Amniotic epithelial cell (primary cell): ENCODE results near the gene HES3.

Experiments used
- DNase-seq: peaks from one replicate; pipeline ENCODE4 v3.0.0-alpha.2; 2010; ENCODE audit warnings: low read depth

Gene HES3

DNA sequence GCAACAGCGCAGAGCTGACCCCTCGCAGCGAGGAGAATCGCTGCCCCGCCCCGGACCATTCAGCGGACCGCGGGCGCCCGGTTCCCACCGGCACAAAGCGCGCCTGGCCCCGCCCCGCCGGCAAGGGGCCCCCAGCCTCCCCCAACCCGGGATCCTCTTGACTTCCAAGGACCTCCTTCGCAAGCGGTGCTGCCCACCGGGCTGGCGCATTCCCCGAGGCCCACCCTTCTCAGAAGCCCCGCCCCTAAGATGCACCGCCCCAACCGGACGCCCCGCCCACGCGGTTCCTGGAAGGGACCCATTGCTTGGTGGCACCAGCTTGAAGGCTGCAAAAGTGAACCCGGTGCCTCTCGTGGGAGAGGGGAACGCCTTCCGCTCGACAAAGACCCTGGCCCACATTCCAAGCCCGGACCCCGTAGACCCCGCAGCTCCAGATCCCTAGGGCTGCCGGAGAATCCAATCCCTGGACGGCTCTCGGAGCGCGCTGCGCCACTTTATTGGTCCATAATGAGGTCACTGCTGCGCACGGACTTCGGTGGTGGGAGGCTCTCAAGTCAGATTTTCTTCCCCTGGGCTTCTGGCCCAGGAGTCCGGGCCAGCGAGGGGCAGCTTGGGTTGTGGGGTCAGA, 2.0 kb downstream of the HES3 start:
- no peak for DNase-seq

DNA sequence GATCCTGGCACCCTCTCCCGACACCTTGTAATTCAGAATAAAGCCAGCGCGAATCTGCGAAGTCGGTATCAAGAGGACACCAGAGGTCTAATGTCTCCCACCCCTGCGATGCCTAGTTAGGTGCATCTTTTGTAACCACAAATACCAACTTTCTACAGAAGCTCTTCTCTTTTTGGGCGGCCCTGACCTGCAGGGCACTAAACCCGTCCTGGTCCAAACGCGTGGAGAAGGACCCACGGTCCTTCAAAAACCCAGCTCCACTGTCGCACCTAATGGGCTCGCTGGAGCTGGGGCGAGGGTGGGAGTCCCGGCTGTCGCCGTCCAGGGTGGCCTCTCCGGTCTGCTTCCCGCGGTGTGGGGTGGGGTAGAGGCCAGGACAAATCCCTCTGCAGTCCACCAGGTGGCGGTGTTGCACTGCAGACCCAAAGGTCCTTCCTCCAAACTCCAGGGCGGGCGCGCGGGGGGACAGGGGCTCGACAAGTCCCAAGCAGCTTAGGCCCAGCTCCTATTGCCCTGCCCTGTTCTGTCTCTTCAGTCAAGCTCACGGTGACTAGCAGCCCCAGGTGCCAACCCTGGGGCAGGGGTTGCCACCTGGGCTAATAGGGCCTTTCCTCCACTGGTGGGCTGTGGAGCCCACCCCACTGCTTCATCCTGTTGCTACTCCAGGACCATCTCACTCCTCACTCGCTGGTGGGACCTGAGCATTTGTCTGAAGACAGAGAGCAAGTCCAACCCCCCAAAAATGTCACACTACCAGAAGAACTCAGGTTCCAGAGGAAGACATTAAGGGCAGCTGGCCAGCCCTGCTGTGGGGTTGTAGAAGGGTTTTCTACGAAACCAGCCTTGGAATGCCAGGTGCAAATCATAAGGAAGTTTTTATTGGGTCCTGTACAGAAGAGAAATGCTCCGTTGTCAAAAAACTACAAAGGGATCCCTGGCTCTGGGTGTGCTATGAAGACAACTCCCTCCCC, 2.8 kb downstream of the HES3 start:
- peak; percentile 42 for DNase-seq

DNA sequence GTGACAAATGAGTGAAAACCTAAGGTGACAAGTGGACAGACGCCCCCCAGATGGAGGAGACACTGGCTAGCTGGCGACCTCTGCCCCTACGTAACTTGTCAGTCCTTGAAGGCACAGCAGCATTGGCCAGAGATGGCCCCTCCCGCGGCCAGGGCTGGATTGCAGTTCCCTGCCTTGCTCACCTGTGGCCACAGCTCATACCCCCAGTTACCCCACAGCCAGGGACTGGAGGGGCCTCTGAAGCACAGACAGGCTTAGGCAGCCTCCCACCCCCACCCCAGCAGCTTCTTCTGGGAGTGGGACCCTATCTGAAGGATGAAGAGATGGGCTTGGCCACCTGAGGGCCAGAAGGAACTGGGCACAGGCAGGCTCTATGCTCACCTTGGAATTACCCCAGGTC, 3.7 kb downstream of the HES3 start:
- no peak for DNase-seq

DNA sequence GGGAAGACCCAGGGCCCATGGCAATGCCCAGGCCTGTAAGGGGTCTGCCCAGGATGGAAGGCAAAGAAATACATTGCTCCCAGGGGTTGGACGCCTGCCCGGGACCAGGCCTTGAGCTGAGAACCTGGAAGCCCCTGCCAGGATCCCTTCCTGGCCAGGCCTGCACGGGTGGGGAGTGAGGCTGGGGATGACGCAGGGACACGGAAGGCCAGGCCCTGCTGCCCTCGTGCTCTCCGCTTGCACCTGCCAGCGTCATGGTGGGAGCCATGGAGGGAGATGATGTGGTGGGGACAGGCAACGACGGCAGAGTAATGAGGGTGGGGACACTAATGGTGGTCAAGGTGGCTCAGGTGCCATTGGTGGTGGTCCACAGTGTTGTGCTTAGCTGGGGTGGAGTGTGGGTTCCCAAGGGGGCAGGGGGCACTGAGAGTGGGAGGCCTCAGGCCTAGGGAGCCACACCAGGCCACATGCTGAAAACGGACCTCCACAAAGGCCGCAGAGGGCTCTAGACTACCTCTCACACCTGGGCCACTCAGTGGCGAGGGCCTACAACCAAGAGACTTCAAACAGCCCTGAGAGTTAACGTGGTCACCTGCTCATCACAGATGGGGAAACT, 4.3 kb downstream of the HES3 start:
- DNase-seq = no peak

DNA sequence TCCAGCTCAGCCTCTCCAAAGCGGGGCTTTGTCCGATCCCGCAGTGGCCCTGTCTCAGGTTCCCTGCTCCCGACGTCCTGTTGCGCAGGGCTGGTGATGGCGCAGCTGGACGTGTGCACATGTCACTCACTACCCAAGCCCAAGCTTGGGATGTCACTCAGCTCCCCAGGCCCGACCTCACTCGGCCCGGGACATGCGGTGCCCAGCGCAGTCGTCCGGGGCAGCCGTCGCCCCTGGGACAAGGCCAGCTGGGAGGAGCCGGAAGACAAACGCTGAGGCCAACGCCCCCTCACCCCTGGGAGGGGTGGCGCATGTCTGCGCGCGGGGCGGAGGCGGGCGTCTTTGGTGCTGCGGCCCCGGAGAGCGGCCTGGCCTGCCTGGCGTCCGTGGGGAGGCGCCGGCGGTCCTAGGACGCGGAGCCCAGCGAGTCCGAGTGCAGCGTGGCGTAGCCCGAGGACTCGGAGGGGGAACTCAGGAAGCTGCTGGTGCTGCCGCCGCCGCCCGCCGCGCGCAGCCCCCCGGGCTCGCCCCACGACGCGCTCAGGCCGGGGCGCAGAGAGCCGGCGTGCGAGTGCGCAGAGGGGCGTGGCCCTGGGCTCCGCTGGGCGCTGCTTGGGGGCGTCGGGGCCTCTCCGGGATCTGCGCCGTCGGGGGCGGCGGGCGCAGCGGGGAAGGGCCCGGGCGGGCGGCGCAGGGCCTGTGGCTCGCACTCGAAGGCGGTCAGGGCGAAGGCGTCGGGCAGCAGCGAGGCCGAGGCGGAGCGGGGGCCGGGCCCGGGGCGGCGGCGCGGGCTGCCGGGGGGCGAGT, 5.2 kb downstream of the HES3 start:
- DNase-seq = peak; percentile 17

DNA sequence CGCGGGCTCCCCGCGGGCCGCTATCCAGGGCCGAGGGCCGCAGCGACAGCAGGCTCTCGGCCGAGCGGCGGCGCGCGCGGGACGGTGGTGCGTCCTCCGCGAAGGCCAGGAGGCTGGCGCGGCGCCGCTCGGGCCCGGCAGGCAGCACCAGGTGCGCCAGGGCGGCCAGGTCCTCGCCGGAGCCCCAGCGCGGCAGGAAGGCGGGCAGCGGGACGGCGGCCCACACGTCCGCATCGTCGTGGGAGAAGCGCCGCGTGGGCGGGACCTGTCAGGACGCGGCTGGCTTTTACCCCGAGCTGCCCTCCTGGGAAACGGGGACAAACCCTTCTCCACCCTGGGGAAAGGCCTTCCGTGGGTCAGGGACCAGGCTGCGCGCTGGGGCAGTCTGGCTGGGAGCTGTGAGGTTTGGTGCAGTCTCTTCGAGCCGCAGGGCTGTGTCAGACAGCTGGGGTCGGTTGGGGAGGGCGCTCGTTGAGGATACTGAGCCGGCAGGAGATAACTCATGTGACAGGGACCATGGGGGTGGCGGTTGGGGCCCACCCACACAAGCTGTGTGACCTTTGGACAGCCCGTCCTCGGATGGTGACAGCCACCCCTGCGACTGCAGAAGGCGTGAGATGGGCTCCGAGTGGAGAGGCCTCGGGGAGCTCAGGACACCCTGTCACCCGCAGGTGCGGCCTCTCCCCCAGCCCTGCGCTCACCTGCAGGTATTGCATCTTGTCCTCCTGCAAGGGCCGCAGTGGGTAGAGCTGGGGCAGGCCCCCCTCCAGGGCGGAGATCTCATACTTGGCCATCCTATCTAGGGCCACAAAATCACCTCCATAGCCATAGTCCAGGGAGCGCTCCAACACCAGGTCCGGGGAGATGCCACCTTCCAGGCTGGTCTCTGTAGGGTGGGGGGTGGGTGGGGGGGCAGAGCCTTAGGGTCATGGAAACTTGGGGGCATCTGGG, 6.0 kb downstream of the HES3 start:
- no peak for DNase-seq

DNA sequence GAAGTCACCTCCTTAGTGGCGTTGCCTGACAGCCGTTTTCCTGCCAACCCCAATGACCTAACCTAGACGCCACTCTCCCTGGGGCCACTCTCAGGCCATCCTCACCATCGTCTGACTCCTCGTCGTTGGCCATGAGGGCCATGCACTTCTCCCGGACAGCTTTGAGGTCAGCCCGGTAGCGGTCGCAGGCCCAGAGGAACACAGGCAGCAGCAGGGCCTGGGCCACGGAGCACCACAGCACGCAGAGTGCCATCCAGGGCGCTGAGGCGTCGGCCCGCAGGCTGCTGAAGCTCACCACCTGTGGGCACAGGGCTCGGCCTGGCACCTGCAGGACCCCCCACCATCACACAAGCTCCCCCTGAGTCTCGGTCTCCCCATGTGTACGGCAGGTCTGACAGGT, 7.3 kb downstream of the HES3 start:
- no peak for DNase-seq

DNA sequence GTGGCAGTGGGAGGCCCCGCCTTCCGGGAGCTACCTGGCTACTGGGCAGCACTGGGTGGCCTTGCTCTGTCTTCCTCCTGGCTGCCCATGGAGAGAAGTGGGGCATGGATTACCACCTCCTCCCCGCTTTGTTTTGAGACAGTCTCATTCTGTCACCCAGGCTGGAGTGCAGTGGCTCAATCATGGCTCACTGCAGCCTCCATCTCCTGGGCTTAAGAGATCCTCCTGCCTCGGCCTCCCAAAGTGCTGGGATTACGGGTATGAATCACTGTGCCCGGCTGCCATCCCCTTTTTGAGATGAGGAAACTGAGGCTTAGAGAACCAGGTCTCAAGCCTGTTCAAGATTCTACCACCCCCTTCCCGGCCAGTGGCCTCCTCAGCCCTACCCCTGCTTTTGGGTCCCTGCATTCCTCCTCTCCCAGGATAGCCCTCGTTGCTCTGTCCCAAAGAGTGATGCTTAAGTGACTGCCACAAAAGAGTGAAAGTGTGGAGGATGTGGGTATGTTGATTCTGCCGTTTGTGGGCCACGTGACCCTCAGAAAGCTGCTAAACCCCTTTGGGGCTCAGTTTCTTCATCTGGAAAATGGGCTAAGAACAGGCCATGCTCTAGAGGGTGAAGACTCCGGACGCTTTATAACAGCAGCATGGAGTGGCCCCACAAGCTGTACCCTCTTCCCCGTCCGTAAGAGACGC, 7.8 kb downstream of the HES3 start:
- no peak for DNase-seq

DNA sequence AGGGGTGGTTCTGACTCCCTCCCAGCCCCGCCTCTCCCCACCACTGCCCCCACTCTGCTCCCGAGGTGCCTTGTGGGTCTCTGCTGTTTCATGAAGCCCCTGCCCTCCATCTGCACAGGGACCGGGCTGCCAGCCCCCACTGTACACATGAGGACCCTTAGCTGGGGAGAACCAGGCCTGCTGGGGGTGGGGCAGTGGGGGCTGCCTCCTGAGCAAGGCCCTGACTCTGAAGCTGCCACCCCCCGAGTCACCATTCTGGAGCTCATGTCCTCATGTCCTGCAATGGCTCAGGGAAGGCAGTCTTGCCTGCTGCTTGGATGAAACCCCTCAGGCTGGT, 8.4 kb downstream of the HES3 start:
- DNase-seq = no peak

DNA sequence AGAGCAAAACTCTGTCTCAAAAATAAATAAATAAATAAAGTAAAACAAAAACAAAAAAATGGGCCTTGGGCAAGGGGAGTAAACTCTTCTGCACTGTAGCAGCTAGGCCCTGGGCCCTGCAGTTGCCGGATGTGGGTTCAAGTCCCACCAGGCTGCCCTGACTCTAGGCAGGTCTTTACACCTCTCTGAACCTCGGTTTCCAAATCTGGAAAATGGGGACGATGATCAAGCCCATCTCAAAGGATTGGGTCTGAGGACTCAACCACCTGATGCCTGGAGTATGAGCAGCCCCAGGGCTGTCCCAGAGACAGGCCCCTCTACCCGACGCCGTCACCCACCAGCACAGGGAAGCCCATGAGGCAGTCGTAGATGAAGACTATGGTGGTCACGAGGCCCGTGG, 9.4 kb downstream of the HES3 start:
- DNase-seq = no peak

DNA sequence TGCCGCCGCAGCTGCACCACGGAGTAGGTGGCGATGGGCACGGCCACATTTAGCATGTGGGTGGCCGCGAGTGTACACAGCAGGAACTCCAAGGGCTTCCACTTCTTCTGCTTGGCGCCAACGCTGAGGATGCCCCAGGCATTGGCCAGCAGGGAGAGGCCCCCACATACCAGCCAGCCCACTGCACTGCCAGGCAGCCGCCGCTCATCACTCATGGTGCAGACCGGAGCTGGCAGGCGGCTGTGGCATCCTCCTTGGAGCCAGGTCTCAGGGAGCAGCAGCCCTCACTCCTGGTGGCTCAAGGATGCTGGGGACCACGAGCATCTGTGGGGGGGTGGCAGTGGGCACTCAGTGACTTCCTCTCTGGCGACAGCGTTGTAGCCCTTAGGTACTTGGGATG, 10.7 kb downstream of the HES3 start:
- no peak for DNase-seq

DNA sequence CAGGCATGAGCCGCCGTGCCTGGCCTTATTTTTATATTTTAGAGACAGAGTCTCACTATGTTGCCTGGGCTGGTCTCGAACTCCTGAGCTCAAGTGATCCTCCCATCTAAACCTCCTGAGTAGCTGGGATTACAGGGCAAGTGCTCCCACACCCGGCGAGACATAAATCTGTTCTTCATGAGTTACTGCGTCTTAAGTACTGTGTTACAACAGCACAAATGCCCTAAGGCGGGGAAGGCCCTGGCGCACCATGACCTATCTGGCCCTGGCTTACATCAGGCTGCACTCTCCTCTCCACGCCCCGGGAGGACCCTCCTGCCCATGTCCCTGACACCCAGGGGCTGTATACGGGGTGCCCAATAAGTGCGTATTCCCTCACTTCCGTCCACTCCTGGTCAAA, 12.7 kb downstream of the HES3 start:
- peak; percentile 23 for DNase-seq

DNA sequence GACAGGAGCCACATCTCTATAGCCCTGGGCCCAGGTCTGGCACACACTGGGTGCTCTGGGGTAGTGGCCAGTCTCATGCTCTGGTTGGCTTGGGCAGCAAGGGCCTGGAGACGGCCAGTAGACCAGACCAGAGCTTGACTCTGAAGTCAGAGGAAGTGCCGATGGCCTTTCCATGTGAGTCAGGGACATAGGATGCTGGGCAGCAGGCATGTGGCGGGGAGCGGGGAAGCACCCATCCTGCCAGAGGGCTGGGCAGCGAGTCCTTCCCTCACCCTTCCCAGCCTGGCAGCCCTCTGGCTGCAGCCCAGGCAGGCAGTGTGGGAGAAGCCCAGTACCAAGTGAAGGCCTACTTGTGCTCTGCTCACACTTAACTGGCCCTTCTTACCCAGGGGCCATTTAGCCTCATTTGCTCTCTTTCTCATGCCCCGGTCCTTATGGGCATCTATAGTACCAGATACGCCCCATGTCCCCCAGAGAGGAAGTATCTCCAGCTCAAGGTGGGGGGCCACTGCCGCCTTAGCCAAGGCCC, 13.6 kb downstream of the HES3 start:
- no peak for DNase-seq

DNA sequence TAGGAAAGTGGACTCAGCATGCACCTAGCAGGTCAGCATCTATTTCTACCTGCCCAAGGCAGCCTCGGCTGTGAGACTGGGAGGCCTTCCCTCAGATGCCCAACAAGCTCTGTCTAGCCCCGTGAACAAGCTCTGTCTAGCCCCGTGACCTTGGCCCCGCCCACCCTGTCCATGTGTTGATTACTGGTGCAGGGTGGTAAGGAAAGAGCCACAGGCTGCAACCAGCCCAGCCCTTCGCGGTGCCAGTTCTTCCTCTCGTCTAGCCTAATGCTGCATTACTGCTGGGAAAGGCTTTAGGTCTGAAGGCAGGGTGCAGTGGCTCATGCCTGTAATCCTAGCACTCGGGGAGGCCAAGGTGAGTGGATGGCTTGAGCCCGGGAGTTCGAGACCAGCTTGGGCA, 14.7 kb downstream of the HES3 start:
- no peak for DNase-seq

DNA sequence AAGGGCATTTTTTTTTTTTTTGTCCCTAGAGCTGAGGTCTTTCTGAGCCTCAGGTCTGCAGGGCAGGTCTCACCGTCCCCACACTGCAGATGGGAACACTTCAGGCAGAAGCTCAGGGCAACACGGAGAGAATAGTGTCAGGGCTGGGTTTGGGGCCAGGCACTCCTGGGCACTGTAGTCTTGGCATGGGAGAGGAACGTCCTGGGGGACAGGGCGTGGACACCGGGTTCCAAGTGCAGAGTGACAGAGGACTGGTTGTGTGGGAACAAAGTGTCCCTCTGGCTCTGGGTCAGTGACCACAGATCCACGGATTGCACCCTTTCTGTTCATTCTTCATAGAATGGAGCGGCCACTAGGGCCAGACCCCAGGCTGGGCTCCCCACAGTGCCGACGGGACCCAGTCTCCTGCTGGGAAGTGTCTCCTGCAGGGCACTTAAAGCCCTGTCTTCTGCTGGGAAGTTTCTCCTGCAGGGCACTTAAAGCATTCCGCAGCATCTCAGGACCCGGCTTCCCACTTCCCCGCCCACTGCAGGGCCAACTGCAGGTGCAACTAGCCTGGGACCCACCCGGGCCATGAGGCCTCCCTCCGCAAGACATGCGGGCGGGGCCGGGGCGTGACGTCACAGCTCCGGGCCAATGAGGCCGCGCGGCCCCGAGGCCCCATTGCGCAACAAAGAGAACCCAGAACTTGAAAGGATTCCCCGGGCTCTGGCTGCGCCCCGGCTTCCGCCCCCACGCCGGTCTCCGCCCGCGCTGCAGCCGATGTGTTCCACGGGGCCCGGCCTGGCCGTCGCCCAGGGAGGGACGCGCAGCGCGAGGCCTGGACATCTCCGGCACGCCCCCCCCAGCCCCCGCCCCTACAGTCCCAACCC, 15.7 kb downstream of the HES3 start:
- DNase-seq = peak; percentile 75

DNA sequence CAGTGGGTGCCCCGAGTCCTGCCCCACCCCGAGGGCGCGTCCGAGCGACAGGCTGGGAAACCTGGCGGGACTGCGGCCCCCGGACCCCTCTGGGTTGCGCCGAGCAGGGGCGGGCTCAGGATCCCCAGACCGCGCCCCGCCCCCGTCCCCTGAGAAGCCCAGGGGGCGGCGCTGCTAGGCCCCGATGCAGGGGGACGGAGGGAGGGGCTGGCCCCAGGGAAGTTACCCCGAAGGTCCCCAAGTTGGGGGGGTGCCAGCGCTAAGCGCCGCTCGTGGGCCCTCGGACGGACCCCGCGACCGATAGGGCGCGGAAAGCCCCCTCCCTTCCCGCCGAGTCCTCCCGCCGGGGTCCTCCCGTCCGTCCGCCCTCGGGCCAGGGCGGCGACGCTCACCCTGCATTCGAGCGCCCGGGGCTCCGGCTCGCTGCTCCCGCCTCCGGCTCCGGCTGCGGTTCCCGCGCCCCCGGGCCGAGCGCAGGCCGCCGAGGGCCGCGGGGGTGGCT, 16.5 kb downstream of the HES3 start:
- no peak for DNase-seq

DNA sequence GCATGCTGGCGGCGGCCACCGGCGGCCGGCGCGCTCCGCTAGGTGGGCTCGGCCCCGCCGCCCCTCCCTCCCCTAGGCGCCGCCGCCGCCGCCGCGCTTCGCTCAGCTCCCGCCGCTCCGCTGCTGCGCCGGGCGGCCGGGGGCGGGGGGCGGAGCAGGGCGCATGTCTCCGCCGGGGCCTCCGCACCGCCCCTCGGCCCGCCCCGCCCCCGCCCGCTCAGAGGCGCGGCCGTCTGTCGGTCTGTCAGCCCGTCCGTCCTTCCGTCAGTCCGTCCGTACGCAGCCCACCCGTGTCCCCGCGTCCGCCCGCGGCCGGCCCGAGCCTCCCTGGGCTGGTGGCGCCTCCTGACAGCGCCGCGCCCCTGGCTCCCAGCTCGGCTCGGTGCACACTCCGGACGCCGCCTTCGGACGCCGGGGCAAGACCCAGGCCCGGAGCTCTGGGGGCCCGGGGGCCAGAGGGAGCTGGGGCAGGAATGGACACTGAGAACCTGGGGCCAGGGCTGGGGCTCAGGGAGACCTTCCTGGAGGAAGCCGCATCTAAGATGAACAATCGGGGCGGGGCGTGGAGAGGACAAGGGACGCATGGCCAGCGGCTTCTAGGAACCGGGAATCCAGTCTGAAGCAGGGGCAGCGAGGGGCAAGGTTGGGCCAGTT, 17.1 kb downstream of the HES3 start, which contains the start of gene GPR153:
Gene GPR153 (minus strand): TSS at position 138 of the 654 bp plus-strand sequence. CDS start 6,193 bp downstream, outside the sequence.
- peak; percentile 16 for DNase-seq

DNA sequence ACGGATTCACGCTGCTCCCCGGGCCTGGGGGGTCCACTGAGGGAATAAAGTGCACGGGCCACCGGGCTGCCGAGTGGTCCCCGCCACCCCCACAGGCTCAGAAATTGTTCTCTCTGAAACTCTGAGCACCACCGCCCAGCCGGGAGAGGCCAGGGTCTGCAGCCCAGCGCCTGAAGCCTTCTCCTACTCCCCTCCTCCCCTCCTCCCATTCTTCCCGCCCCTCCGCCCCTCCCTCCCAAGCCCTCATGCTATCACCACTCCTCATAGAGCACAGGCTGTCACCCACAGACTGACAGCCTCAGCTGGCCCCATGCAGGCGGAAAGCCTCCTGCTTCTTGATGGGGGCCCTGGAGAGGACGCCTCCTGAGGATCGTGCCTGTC, 17.6 kb downstream of the HES3 start:
- DNase-seq = no peak
